HFFc6 (cell line): ENCODE measurements around the gene SPNS2. TPM values are rescaled to one million over a fixed set of nuclear protein-coding genes. Genes with fewer than 3 reads are reported as not detected.
"Not testable (repeated sequence)": the region's sequence is repeated elsewhere in the genome, so short reads cannot be mapped to it uniquely, and the experiment has no call there.

Source experiments
- DNase-seq: peaks from one replicate; pipeline ENCODE4 v3.0.0-alpha.2; 2018
- H3K27ac Mint-ChIP-seq: 2 replicates; pipeline ENCODE4 v1.8.0; 2020; ENCODE audit warnings: mild to moderate bottlenecking, mixed read lengths
- H3K27me3 Mint-ChIP-seq: 2 replicates; pipeline ENCODE4 v1.8.0; 2021; ENCODE audit warnings: mild to moderate bottlenecking, moderate library complexity, mixed read lengths; ENCODE audit not compliant: insufficient read depth
- H3K36me3 Mint-ChIP-seq: 2 replicates; pipeline ENCODE4 v1.8.0; 2021; ENCODE audit warnings: low read depth, mixed read lengths
- H3K4me1 Mint-ChIP-seq: 2 replicates; pipeline ENCODE4 v1.8.0; 2020; ENCODE audit warnings: low read depth, mixed read lengths
- H3K4me3 Mint-ChIP-seq: 2 replicates; pipeline ENCODE4 v1.8.0; 2020; ENCODE audit warnings: mild to moderate bottlenecking, moderate library complexity, mixed read lengths
- H3K9me3 Mint-ChIP-seq: 2 replicates; pipeline ENCODE4 v1.8.0; 2020; ENCODE audit warnings: mild to moderate bottlenecking, mixed read lengths
- CTCF ChIP-seq: fragments of 200-600 bp; sonication (generic); IDR thresholded peaks from 2 replicates; pipeline ENCODE4 v1.5.0; 2021; ENCODE audit warnings: antibody characterized with exemption, mild to moderate bottlenecking
- total RNA-seq, 6 experiments: library from RNA; stranded (reverse); fragmentation: NEBNext Ultra II Directional; extraction: Animal tissue kit (Norgen Biotek cat#: 25700); gene quantifications; 2 replicates in 1 of 6; 3 replicates in 5 of 6; pipeline ENCODE4 v1.2.3, GENCODE V29; 2021

SPNS2 gene
- total RNA-seq, 6 experiments from 2014 or later, result not detected

- Mint-ChIP-seq H3K4me1 (no peaks in the 10 kb centered on the region), H3K9me3 (no peaks in the 10 kb centered on the region), H3K4me3 (no peak overlapping the region), H3K27ac (no peak overlapping the region), H3K27me3 (peaks cover 27% of the 10 kb centered on the region), H3K36me3 (no peaks in the 10 kb centered on the region)
- TF ChIP-seq CTCF, result no peak
- no peak for DNase-seq
These were observed 78.1 kb downstream of the SPNS2 start for GRCh38 chr17:4576729-4577322.

DNA sequence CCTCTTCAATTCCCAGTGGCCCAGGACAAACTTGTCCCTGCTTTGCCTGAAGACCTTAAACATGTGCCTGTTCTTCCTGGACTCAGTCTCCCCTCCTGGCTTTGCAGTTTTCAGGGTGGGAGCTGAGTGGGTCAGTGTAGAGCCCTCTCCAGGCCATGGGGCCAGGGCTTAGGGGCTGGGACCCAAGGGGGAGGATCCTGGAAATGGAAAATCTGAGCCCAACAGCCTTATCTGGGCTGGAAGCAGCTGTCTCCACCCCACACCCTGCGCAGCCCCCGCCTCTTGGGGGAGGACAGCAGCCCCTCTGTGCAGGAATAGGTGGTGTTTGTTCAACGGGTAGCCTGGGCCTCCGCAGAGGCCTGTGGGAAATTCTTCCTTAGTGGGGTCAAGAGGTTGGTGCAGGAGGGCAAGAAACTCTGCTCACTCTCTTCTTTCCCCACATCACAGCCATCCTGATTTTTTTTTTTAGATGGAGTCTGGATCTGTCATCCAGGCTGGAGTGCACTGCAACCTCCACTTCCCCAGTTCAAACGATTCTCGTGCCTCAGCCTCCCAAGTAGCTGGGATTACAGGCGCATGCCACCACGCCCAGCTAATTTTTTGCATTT, 78.8 kb downstream of the SPNS2 start:
- Mint-ChIP-seq H3K4me1 (no peaks in the 10 kb centered on the region), H3K4me3 (no peak overlapping the region), H3K9me3 (no peaks in the 10 kb centered on the region), H3K27ac (no peak overlapping the region), H3K36me3 (no peaks in the 10 kb centered on the region), H3K27me3 (peaks cover 26% of the 10 kb centered on the region)
- no peak for TF ChIP-seq CTCF
- DNase-seq, result no peak

DNA sequence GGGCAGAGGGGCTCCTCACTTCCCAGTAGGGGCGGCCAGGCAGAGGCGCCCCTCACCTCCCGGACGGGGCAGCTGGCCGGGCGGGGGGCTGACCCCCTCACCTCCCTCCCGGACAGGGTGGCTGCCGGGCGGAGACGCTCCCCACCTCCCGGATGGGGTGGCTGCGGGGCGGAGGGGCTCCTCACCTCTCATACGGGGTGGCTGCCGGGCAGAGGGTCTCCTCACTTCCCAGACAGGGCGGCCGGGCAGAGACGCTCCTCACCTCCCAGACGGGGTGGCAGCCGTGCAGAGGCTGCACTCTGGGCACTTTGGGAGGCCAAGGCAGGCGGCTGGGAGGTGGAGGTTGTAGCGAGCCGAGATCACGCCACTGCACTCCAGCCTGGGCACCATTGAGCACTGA, 79.7 kb downstream of the SPNS2 start:
- H3K27me3 Mint-ChIP-seq, result peaks cover 35% of the 10 kb centered on the region
- H3K27ac Mint-ChIP-seq, H3K9me3 Mint-ChIP-seq, DNase-seq, H3K4me3 Mint-ChIP-seq, H3K4me1 Mint-ChIP-seq, H3K36me3 Mint-ChIP-seq: not testable (repeated sequence)

GRCh38 chr17:4579678-4580077, 81.0 kb downstream of the SPNS2 start:
- Mint-ChIP-seq H3K4me3 (no peak overlapping the region), H3K9me3 (no peaks in the 10 kb centered on the region), H3K36me3 (no peaks in the 10 kb centered on the region), H3K27ac (no peak overlapping the region), H3K27me3 (peaks cover 33% of the 10 kb centered on the region), H3K4me1 (no peaks in the 10 kb centered on the region)
- no peak for TF ChIP-seq CTCF
- no peak for DNase-seq

- no peak overlapping the region for H3K27ac Mint-ChIP-seq
- no peaks in the 10 kb centered on the region for H3K9me3 Mint-ChIP-seq
- H3K4me3 Mint-ChIP-seq, result no peak overlapping the region
- H3K27me3 Mint-ChIP-seq, result peaks cover 35% of the 10 kb centered on the region
- no peak for DNase-seq
- H3K4me1 Mint-ChIP-seq, result no peaks in the 10 kb centered on the region
- no peak for TF ChIP-seq CTCF
- no peaks in the 10 kb centered on the region for H3K36me3 Mint-ChIP-seq
These were observed 81.6 kb downstream of the SPNS2 start for GRCh38 chr17:4580291-4580690.

- Mint-ChIP-seq H3K4me1 (no peaks in the 10 kb centered on the region), H3K27ac (no peak overlapping the region), H3K9me3 (no peaks in the 10 kb centered on the region), H3K36me3 (no peaks in the 10 kb centered on the region), H3K4me3 (no peak overlapping the region), H3K27me3 (peaks cover 45% of the 10 kb centered on the region)
- no peak for TF ChIP-seq CTCF
- no peak for DNase-seq
These were observed 83.4 kb downstream of the SPNS2 start for GRCh38 chr17:4582101-4582501.
